Adrenal gland (tissue), 5 donors: ENCODE measurements around the gene CHST11.

ENCODE experiments used
- POLR2A ChIP-seq, 2 donors: fragments of 450-650 bp; IDR thresholded peaks; one replicate each; pipeline ENCODE4 v1.6.1; 2017; ENCODE audit warnings: antibody characterized with exemption in 2 of 2, mild to moderate bottlenecking in 2 of 2, moderate library complexity in 1 of 2
- TF ChIP-seq, protein P1 (sequence below), 6 experiments: fragments of 450-650 bp in 4 of 6; fragments of 200-600 bp in 2 of 6; sonication (generic) in 1 of 6; IDR thresholded peaks; 1 replicate in 5 of 6; 2 replicates in 1 of 6; pipeline versions ENCODE4 v1.5.1 to v1.8.0; 2016 to 2021; ENCODE audit warnings: antibody characterized with exemption in 6 of 6, mild to moderate bottlenecking in 2 of 6, moderate library complexity in 1 of 6
- donor health status: DM: no; HTN: no; CAD: no.

DNA sequence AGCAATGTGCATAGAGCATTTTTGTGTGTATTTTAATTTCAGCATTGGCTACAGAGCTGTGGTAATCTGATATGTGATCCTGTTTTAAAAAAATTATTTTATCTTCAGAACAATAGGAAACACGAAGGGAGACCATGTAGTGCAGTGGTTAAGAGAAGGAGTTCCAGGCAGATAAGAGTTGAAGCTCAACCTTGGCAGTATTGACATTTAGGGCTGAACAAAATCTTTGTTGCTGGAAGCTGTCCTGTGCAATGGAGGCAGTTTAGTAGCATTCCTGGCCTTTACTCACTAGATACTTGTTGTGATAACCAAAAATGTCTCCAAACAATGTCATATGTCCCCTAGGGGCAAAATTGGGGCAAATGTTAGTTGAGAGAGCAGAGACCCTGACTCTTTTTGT is 59.2 kb downstream of the CHST11 start:
- TF ChIP-seq, protein P1, sequence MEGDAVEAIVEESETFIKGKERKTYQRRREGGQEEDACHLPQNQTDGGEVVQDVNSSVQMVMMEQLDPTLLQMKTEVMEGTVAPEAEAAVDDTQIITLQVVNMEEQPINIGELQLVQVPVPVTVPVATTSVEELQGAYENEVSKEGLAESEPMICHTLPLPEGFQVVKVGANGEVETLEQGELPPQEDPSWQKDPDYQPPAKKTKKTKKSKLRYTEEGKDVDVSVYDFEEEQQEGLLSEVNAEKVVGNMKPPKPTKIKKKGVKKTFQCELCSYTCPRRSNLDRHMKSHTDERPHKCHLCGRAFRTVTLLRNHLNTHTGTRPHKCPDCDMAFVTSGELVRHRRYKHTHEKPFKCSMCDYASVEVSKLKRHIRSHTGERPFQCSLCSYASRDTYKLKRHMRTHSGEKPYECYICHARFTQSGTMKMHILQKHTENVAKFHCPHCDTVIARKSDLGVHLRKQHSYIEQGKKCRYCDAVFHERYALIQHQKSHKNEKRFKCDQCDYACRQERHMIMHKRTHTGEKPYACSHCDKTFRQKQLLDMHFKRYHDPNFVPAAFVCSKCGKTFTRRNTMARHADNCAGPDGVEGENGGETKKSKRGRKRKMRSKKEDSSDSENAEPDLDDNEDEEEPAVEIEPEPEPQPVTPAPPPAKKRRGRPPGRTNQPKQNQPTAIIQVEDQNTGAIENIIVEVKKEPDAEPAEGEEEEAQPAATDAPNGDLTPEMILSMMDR (IDR thresholded peaks at IDR 0.05), result no peak
- TF ChIP-seq POLR2A (IDR thresholded peaks at IDR 0.05), result no peak
